OCI-LY7 (cell line): ENCODE results near the gene CD300E. TPM values are rescaled to one million over a fixed set of nuclear protein-coding genes. Genes with fewer than 3 reads are reported as not detected.

Experiments used
- BruUV-seq: library from RNA; stranded (reverse); fragments of 400-500 nt; replicated peaks from 2 replicates; lab custom pipeline; 2021; lab: Mats Ljungman, UMichigan
- CTCF ChIA-PET: fragments of 300-600 bp; sonication (Branson Sonifier 250); formaldehyde crosslinking; loops from one replicate; lab custom pipeline; 2022; ENCODE audit warnings: antibody characterized with exemption; ENCODE audit not compliant: unreplicated experiment; lab: Charles Lee
- POLR2A ChIA-PET: fragments of 300-600 bp; sonication (Branson Sonifier 250); formaldehyde crosslinking; loops from one replicate; lab custom pipeline; 2022; ENCODE audit warnings: antibody characterized with exemption; lab: Charles Lee
- DNase-seq: peaks from one replicate; pipeline ENCODE4 v3.0.0-alpha.2; 2015; ENCODE audit warnings: low spot score
- H2AFZ ChIP-seq: fragments of 200-600 bp; sonication (generic), shearing (Covaris generic); 2 replicates; pipeline ENCODE4 v1.6.1; 2014; ENCODE audit warnings: mild to moderate bottlenecking, antibody characterized with exemption, low read length, moderate library complexity
- H3K27ac ChIP-seq: fragments of 200-600 bp; sonication (generic); 2 replicates; pipeline ENCODE4 v1.5.1; 2014; ENCODE audit warnings: mixed run types, low read depth, mild to moderate bottlenecking, moderate library complexity, low read length, inconsistent platforms; ENCODE audit not compliant: poor library complexity, severe bottlenecking
- H3K36me3 ChIP-seq: fragments of 200-600 bp; sonication (generic); 2 replicates; pipeline ENCODE4 v1.6.1; 2014; ENCODE audit warnings: mild to moderate bottlenecking, antibody characterized with exemption, low read length, moderate library complexity, mixed read lengths; ENCODE audit not compliant: insufficient read depth
- H3K4me1 ChIP-seq: fragments of 200-600 bp; sonication (generic); 2 replicates; pipeline ENCODE4 v1.5.1; 2014; ENCODE audit warnings: mild to moderate bottlenecking, low read length; ENCODE audit not compliant: insufficient read depth, poor library complexity, severe bottlenecking
- H3K4me2 ChIP-seq: fragments of 200-600 bp; sonication (generic); 2 replicates; pipeline ENCODE4 v1.6.1; 2014; ENCODE audit warnings: mild to moderate bottlenecking, low read length
- H3K4me3 ChIP-seq: fragments of 200-600 bp; sonication (generic); 2 replicates; pipeline ENCODE4 v1.5.1; 2014; ENCODE audit warnings: mild to moderate bottlenecking, low read depth, low read length; ENCODE audit not compliant: poor library complexity, severe bottlenecking
- H3K79me2 ChIP-seq: fragments of 200-600 bp; sonication (generic); 2 replicates; pipeline ENCODE4 v1.6.1; 2016; ENCODE audit warnings: low read depth, mild to moderate bottlenecking, low read length, moderate library complexity, mixed read lengths; ENCODE audit not compliant: insufficient read depth
- H3K9me2 ChIP-seq: fragments of 200-600 bp; sonication (generic); 2 replicates; pipeline ENCODE4 v1.6.1; 2016; ENCODE audit warnings: mild to moderate bottlenecking, low read length, mixed read lengths; ENCODE audit not compliant: insufficient read depth
- H3K9me3 ChIP-seq: fragments of 200-600 bp; sonication (generic); 2 replicates; pipeline ENCODE4 v1.6.1; 2014; ENCODE audit warnings: mild to moderate bottlenecking, mixed run types, low read length, mixed read lengths
- H4K20me1 ChIP-seq: fragments of 200-600 bp; sonication (generic); 2 replicates; pipeline ENCODE4 v1.6.1; 2014; ENCODE audit warnings: mild to moderate bottlenecking, antibody characterized with exemption, low read length, moderate library complexity, mixed read lengths; ENCODE audit not compliant: insufficient read depth
- CTCF ChIP-seq: fragments of 200-600 bp; sonication (generic); conservative IDR thresholded peaks from 2 replicates; pipeline ENCODE4 v1.5.1; 2014; ENCODE audit warnings: mild to moderate bottlenecking, antibody characterized with exemption, low read length, moderate library complexity, mixed read lengths
- EZH2phosphoT487 ChIP-seq: fragments of 200-600 bp; sonication (generic); IDR thresholded peaks from 2 replicates; pipeline ENCODE4 v1.6.1; 2018; ENCODE audit warnings: low read depth, borderline replicate concordance, mild to moderate bottlenecking, mixed run types, antibody characterized with exemption, low read length, moderate library complexity, mixed read lengths
- intact Hi-C: fragments of 100-400 bp; cut with micrococcal nuclease; formaldehyde crosslinking; loops from one replicate; pipeline ENCODE4 v1.10.0; 2022; ENCODE audit not compliant: unreplicated experiment
- total RNA-seq, 2 experiments: library from RNA; depleted of rRNA in 1 of 2; stranded (reverse); fragments of >200 nt in 1 of 2; shearing (Covaris generic) in 1 of 2; gene quantifications; 2 replicates each; pipeline ENCODE4 v1.2.3, GENCODE V29; 2014 to 2022

Gene CD300E
- total RNA-seq, 2 experiments from 2014 or later: not detected

- H3K27ac ChIP-seq: no peak overlapping the region
- no peaks in the 10 kb centered on the region for H4K20me1 ChIP-seq
- TF ChIP-seq EZH2phosphoT487: no peak
- no peak for TF ChIP-seq CTCF
- H2AFZ ChIP-seq: no peak overlapping the region
- H3K4me1 ChIP-seq: no peaks in the 10 kb centered on the region
- H3K79me2 ChIP-seq: no peaks in the 10 kb centered on the region
- no TSS peak for BruUV-seq
- no peak overlapping the region for H3K4me3 ChIP-seq
- no peaks in the 10 kb centered on the region for H3K9me2 ChIP-seq
- DNase-seq: no peak
- no peaks in the 10 kb centered on the region for H3K36me3 ChIP-seq
- intact Hi-C loops: no loop called here
- H3K4me2 ChIP-seq: no peak overlapping the region
- ChIA-PET CTCF (no interaction called here), POLR2A (no interaction called here)
- H3K9me3 ChIP-seq: peaks cover 5% of the 10 kb centered on the region; the same call in 1 of the 2 replicates
Observed at GRCh38 chr17:74582633-74583032, 40.9 kb downstream of the CD300E start.

- ChIA-PET POLR2A (no interaction called here), CTCF (no interaction called here)
- H3K79me2 ChIP-seq: no peaks in the 10 kb centered on the region
- TF ChIP-seq EZH2phosphoT487 (no peak), CTCF (no peak)
- H3K9me2 ChIP-seq: no peaks in the 10 kb centered on the region
- intact Hi-C loops: no loop called here
- no peaks in the 10 kb centered on the region for H3K4me1 ChIP-seq
- no peak overlapping the region for H3K4me2 ChIP-seq
- peaks cover 4% of the 10 kb centered on the region; the same call in 1 of the 2 replicates for H3K9me3 ChIP-seq
- no peak for DNase-seq
- no peak overlapping the region for H2AFZ ChIP-seq
- H3K27ac ChIP-seq: no peak overlapping the region
- BruUV-seq: no TSS peak
- no peaks in the 10 kb centered on the region for H4K20me1 ChIP-seq
- no peak overlapping the region for H3K4me3 ChIP-seq
- no peaks in the 10 kb centered on the region for H3K36me3 ChIP-seq
Observed at GRCh38 chr17:74579900-74580299, 43.6 kb downstream of the CD300E start.

- Histone ChIP-seq H3K4me3 (no peak overlapping the region), H3K27ac (no peak overlapping the region), H3K9me3 (no peaks in the 10 kb centered on the region), H2AFZ (no peak overlapping the region), H3K9me2 (no peaks in the 10 kb centered on the region), H3K79me2 (no peaks in the 10 kb centered on the region), H4K20me1 (no peaks in the 10 kb centered on the region), H3K36me3 (no peaks in the 10 kb centered on the region), H3K4me2 (no peak overlapping the region), H3K4me1 (no peaks in the 10 kb centered on the region)
- POLR2A ChIA-PET: no interaction called here
- CTCF ChIA-PET: no interaction called here
- intact Hi-C loops: no loop called here
- DNase-seq: no peak
- TF ChIP-seq CTCF: no peak
- TF ChIP-seq EZH2phosphoT487: no peak
- no TSS peak for BruUV-seq
Observed at GRCh38 chr17:74578979-74579378, 44.6 kb downstream of the CD300E start.
